ENCODE measurements around the gene SMIM7.

- TF ChIP-seq CTCF (IDR thresholded peaks at IDR 0.05), result no peak
- no peak for TF ChIP-seq POLR2A (IDR thresholded peaks at IDR 0.05)
Measured at GRCh38 chr19:16671652-16672274, 11.8 kb upstream of the SMIM7 start.

Measured in body of pancreas (tissue), 4 donors.